ENCODE data around the gene TRPV4.

TRPV4 gene

DNA sequence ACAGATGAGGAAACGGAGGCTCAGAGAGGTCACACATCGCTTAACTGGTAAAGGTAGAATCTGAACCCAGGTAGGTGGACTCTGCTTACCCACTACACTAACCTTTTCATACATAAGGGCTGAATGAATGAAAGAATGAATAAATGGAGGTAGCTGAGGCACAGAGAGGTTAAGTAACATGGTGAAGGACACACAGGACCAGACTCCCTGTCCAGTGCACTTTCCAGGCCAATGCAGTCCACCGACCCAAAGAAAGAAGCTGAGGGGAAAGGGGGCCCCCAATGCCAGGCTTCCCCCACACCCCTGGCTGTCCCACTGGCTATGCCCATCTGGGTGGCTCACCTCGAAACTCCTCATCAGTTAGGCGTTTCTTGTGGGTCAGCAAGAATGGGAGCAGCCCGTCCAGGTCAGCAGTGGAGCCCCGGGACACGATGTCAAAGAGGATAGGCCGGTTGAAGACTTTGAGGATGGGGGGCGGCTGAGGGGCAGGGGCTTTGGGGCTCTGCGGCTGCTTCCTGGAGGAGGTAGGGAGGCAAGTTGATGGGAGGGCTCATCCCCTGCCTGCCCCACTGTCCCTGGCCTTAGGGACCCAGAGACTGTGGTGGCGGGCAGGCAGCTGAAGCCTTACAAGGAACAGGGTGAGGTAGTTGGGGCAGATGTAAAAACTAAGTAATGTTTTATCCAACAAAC, 25.1 kb downstream of the TRPV4 start:
- no peak for DNase-seq (ENCODE audit: low read depth in 3 of 3)

GRCh38 chr12:109804820-109805761, 28.1 kb downstream of the TRPV4 start:
- DNase-seq (ENCODE audit: low read depth in 3 of 3) = peak; percentile 35 to 51 (median 37)

GRCh38 chr12:109803678-109804077, 29.5 kb downstream of the TRPV4 start:
- DNase-seq (ENCODE audit: low read depth in 3 of 3) = no peak

GRCh38 chr12:109802828-109803227, 30.4 kb downstream of the TRPV4 start:
- DNase-seq (ENCODE audit: low read depth in 3 of 3) = no peak

DNA sequence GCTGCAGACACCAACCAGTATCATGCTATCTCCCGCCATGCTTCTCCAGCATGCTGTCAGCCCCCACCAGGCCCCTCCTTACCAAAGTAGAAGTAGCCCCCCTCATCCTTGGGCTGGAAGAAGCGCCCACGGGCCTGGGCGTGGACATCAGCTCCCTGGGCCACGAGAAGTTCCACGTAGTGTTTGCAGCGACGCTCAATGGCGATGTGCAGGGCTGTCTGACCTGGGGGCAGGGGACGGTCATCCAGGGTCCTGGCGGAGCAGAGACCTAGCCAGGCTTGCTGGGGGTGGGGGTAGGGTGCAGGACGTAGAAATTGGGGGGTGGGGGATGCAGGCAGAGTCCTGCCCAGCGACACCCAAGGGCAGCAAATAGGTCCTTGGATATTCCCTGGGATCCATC, 32.7 kb downstream of the TRPV4 start:
- DNase-seq (ENCODE audit: low read depth in 3 of 3) = no peak

DNA sequence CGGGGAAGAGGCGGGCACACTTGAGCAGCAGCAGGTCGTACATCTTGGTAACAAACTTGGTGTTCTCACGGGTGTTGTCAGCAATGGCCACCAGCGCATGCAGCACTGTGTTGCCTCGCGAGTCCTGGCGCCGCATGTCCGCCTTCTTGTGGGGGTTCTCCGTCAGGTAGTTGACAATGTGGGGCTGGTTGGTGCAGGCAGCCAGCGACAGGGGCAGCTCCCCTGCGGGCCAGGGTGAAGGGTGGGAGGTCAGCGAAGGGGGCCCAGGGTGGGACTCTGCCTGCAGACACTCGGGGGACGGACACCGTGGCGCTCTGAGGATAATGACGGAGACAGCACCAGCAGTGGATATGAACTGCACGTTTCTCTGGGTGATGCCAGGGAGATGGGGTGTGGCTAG, 34.5 kb downstream of the TRPV4 start:
- no peak for DNase-seq (ENCODE audit: low read depth in 3 of 3)

GRCh38 chr12:109797905-109798669, 35.1 kb downstream of the TRPV4 start:
- no peak for DNase-seq (ENCODE audit: low read depth in 3 of 3)

DNA sequence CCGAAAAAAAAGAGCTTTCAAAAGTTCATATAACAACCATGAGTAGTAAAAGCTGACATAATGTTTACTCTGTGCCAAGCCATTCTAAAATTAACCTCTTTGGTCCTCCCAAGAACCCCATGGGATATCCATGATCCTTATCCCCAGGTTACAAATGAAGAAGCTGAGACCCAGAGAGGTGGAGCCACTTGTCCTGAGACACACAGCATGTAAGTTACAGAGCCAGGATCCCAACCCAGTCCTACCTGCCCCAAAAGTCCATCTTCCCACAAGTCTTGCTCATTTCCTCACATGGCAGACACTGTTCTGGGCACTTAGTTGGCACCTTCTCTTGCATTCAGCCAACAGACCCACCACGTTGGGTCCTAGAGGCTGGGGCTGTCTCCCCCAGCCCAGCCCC, 37.1 kb downstream of the TRPV4 start:
- no peak for DNase-seq (ENCODE audit: low read depth in 3 of 3)

DNA sequence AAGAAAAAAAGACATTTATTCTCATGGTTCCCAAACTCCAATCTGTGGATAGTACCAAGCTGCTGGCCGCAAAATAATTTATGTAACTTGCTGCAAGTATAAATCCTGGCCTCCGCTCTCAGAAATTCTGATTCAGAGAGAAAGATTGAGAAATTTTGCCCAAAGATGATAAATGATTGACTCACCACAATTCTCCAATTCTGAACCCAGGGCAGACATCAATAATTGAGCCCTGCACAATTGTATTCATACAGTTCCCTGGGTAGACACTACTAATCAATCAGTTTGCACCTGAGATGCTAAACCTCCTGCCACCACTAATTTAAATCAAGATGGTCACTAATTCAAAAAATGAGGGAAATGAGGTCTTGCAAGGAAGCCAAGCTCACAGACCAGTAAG, 38.2 kb downstream of the TRPV4 start:
- DNase-seq (ENCODE audit: low read depth in 3 of 3) = no peak

GRCh38 chr12:109793826-109794501, 39.2 kb downstream of the TRPV4 start:
- no peak for DNase-seq (ENCODE audit: low read depth in 3 of 3)

DNA sequence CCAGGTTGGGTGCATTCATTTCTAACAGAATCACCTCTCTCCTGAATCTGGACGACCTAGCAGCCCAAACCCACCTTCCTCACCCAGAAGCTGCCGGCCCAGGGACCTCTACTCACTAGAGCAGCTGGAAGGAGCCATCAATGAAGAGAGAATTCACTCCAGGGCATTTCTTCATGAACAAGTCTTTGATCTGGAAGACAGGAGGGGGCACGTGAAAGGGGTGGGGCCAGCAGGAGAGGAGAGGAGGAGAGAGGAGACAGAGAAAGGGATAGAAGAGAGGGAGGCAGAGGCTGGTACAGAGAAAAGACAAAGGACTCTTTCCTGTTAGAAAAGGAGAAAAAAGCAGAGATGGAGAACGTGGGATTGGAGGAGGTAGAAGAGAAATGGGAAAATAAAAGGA, 39.8 kb downstream of the TRPV4 start:
- DNase-seq (ENCODE audit: low read depth in 3 of 3) = no peak

DNA sequence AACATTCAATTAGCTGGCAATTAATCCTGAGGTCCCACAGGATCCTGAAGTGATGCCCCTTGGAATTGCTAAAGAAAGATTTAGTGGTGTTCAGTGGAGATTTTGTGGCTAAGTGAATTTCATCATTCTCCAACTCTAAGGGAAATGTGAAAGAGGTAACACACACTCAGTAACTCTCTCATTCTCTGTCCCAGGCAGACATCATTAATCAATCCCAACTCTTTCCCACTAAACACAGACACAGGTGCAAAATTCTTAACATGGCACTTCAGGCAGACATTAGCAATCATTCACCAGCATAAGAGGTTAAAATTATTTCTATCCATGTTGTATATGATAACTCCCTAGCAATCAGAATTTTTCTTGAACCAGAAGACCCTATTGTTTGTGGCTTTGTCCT, 40.2 kb downstream of the TRPV4 start:
- no peak for DNase-seq (ENCODE audit: low read depth in 3 of 3)

GRCh38 chr12:109789526-109790048, 43.6 kb downstream of the TRPV4 start:
- no peak for DNase-seq (ENCODE audit: low read depth in 3 of 3)

DNA sequence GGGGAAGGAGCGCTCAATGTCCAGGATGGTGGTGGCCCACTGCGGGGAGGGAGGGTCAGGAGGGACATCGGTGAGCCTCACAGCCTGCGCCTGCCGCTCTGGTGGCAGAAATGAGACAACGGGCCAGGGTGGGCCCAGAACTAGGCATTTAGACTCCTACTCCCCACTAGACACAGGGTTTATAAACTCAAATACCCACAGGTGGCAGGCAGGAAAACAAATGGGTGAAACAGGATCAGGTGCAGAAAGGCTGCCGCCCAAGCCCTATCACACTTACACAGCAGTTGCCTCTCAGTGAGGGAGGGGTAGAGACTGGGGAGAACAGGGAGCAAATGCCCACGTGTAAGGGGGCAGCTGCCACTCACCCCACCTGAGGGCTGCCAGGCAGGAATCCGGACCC, 46.4 kb downstream of the TRPV4 start:
- DNase-seq (ENCODE audit: low read depth in 3 of 3) = no peak

- DNase-seq (ENCODE audit: low read depth in 3 of 3) = no peak
These were observed 47.3 kb downstream of the TRPV4 start for GRCh38 chr12:109785854-109786253.

DNA sequence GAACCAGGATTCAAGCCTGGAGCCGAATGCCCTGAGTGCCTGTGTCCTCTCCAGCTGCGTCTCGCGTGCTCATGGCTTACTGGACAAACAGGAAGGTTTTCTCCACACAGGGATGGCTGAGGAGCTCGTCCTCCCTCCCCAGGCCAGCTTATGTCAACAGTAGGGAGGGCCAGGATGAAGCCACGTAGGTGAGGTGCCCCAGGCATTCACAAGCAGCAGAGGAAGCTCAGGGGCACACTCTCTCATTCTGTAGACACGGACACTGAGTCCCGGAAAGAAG, 49.3 kb downstream of the TRPV4 start:
- DNase-seq (ENCODE audit: low read depth in 3 of 3) = no peak

DNA sequence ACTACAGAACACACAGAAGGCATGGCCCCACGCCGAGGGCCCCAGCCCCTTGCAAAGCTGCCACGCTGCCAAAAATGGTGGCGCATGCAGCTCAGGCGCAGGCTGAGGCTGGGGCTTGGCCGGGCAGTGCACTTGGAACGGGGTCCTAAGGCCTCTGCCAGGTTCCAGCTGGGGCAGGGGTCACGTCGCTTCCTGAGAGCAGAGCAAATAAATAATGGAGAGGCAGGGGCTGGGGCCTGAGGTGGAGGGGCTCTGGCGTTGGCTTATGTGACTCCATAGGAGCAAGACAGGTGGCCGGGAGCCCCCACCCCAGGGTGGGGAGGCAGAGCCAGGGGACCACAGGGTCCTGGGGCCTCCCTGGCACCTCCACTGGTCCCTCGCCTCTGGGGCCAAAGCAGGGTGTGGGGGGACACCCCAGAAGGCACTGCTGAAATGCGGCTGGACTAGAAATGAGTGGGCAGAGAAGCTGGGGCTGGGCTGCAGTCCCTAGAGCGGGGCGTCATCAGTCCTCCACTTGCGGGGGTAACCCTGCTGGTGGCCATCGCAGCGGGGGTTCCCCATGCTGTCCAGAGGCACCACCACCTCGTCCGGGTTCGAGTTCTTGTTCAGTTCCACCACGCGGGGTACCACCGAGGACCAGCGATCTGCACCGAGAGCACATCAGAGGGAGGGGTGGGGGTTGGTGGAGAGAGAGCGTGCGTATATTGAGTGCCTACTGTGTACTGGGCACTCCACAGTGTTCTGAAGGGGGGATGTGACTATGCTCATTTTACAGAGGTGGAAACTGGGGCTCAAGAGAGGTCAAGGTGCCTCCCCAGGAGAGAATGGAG, 49.8 kb downstream of the TRPV4 start:
- no peak for DNase-seq (ENCODE audit: low read depth in 3 of 3)

DNA sequence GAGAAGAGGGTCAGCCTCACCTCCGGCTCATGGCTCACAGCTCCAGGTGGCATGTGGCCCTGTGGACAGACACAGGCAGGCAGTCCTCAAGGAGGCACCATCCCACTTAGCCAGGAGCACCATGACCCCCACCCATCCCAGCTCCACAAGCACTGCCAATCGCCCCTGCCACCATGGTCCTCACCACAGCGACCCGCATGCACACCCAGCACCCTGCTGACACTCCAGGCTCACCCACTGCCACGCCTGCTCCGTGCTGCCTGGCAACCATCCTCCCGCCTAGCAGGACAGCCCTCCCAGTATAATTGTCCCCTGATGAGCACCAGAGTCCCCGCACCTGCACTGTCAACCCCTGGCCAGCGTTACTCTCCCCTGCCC, 50.9 kb downstream of the TRPV4 start:
- DNase-seq (ENCODE audit: low read depth in 3 of 3) = no peak

GRCh38 chr12:109781668-109782325, 51.4 kb downstream of the TRPV4 start:
- DNase-seq (ENCODE audit: low read depth in 3 of 3) = no peak

GRCh38 chr12:109779382-109779781, 53.8 kb downstream of the TRPV4 start:
- DNase-seq (ENCODE audit: low read depth in 3 of 3) = no peak
